Measurements from ENCODE around the gene TNIP3.
A peak's percentile ranks its signal among the peaks of the same experiment; 100 is the strongest.

TNIP3 gene

DNA sequence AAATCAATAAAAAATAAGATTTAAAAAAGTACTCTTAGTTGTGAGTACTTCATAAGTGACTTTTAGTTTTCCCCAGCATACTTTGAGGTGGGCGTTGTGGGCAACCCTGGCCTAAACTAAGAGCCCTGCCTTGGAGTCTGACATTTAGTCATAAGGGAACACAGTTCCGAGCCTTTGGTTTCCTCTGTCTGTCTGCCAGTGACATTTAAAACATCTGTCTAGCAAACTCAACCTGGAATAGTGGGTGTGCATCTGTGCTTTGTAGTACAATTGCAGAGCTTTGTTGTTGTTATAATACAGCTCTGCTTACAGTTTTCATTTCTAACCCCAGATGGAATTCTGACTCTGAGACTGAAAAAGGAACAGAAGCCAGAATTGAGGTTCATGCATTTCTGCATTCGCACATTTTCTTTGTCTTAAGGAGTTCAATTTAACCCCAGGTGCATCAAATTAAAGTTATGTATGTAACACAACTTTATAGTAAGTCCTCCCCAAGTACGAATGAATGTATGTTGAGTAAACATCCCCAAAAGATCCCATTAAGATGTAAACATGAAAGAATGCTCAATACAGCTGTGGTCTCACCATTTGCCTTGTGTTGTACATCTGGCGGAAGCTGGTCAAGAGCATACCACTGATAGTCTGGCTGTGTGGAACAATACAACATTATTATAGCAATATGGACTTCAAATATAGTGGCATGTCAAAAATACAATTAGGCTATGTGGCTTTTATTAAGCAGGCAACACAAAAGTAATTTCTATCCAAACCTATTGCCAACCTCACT, 25.9 kb downstream of the TNIP3 start:
- DNase-seq, result peak in 3 of 6 experiments; percentile 3 to 7 (median 5)

DNA sequence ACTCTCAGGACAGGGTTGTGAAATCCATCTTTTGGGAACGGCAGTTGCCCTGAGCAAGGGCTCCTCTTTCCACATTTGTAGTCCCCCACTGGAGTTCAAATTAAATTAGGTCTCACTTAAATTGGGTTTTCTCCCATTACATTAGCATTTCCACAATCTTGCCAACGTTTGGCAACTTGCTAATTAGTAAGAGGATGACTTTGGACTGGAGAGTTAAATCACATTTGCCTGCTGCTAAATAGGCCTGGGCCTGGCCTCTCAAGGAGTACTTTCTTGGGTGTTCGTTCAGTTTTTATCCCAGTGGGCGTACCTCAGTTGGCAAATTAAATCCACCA, 33.8 kb downstream of the TNIP3 start:
- DNase-seq, result no peak

DNA sequence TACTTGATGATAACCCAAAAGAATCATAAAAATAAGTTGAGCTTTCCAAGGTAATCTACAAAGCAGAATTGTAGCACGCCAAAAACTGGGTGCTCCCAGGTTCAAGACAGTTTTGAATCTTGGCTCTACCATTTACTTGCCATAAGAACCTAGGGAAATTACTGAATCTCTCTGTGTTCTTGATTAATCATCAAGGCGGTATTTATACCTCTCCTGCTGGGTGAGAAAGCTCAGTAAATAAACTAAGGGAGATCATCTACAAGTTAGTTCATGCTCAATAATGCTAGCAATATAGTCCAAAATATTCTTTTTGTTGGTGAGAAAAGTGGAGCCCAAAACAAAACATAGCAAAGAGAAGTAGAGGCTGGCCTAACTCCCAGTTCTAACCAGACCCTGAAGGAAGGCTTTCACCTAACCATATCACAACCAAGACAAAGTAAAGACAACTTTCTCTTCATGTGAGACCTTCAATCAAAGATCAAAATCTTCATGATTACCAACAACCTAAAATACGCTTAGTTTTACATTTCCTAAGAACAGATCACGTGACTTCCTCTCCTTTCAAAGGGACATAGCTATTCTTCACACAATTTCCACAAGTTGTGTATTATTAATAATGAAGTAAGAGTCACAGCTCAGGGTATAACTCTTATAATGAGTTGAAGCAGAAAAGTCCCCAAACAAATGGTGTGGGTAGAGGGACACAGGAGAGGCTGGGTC, 34.4 kb downstream of the TNIP3 start:
- DNase-seq, result no peak

DNA sequence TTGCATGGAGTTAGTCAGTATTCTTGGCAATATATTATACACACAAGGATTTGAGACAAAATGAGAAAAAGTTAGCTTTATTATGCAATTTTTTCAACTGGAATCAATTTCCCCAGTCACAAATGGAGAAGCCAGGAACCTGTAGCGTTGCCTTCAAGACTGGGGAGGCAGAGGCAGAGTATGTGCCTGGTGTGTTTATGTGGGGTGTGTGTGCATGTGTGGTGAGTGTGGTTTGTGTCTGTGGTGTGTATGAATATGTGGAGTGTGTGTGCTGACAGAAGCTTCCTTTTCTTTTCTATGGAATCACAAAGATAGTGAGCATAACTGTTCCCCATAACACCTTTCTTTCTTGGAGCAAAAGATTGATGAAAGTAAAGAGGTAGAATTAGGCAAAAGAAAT, 37.0 kb downstream of the TNIP3 start:
- DNase-seq, result no peak

DNA sequence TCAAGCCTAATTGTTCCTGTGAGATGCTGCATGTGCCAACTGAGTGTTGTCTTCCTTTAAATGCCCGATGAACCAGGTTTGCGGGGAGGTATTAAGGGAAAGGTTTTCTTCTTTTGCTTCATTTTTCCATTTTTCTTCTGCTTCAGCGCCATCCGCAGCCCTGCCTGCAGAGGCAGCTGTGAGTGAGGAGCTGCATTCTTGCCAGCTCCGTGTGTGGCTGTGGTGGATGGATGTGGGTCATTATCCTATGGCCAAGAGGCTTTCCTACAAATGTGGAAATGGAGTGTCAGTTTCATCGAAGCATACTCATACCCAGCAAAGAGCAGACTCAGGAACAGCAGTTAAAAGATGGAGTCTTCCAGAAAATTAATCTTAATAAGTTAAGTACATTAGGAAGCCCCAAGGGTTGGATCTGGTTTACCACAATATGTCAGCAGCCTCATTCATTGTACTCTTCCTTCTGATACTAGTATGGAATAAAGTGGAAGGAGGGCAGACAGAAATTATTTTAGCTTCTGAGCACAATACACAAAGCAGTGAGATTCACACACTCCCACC, 37.6 kb downstream of the TNIP3 start:
- no peak for DNase-seq

DNA sequence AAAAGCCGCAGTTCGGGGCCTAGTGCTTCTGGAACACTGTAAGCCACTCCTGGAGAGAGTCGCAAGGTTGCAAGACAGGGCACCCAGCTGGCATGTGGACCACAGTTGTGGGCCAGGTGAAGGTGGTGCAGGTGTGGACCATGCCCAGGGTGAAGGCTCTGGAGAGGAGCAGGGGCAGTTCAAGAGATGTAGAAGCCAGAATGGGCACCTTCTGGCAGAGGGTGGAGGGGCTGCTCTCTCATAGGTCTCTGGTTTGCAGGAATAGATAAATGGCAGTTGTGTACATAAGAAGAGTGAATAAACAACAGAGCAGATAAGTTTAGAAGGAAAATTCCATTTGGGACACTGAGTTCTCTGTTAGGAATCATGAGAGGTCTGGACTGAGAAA, 38.6 kb downstream of the TNIP3 start:
- no peak for DNase-seq

DNA sequence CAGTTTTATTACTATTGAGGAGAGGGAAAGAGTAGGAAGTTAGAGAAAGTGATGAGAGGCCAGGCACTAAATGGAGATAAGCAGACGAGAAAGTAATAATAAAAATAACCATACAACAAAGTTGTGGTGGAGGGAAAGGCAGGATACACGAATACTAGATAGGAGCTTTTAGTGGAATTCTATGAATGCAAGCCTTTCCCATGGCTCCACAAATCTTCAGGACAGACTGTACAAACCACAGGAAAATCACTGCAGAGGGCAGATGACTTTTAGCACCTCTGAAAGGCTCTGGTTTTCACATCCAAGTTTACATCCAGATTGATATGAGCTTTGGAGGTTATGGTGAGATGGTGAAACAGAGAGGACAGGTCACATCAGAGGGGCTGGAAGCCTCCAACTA, 41.5 kb downstream of the TNIP3 start:
- no peak for DNase-seq

DNA sequence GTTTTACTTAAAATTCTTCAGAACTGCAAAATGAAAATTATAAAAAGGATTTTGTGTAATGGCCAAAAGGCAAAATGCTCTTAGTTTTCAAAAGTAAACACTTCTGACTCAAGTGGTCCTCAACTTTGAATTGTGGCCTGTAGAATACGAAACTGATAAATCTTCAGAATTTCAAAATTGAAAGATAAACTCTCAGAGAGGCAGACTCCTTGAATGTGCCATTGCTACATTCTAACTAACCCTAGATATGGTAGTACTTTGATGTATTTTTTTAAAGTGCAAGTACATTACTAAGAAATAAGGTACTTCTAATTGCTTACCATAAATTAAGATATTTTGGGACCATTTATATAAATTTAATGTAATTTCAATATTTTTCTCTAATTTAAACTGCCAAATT, 44.4 kb downstream of the TNIP3 start:
- no peak for DNase-seq

DNA sequence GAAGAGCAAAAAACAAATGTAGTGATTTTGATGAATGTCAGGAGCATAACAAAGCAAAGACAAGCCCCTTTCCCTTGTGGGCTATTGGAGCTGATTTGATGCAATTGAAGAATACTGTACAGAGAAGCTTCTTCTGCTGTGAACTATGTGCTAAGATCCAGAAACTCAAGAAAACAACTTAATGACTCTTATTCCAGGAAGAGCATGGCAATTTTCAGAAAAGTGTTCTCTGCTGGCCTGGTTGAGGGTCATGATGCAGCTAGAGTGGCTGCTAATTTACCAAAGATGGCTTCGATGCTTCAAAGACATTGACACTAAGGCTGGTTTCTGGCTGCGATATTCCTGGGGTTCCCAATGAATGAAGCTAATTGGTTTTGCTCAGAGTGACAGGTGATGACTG, 45.8 kb downstream of the TNIP3 start:
- no peak for DNase-seq

DNA sequence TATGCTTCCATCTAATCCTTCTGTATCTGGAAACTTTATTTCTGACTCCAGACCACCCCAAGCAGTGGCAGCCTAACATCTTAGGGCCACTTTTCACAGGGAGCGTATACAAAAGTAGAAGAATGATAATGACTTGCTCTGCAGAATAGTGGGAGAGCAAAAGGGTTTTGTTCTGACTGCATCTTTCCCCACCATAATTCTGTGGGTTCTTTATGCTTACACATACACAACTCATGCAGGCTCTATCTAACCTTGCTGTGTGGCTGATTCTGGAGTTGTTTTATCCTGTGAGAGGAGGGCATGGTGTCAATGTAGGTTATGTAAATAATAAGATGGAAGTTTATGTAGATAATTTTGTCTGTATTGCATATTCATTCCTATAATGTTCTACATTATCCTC, 49.4 kb downstream of the TNIP3 start:
- no peak for DNase-seq

DNA sequence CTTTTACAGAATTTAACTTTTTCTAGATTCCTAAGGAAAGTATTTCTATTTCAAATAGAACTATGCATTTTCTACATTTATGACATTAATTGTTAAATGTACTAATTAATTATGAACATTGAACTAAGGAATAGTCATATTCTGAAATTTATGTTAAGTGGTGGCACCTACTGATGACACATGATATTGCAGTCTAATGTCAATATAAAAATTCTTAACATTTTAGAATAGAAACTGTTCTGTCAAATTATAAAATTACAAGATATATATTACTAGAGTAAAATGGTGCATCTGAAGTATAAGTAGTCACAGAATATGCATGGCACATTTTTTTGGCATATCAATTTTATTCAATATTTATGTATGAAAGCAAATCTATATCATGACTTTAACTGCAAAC, 51.6 kb downstream of the TNIP3 start:
- no peak for DNase-seq

DNA sequence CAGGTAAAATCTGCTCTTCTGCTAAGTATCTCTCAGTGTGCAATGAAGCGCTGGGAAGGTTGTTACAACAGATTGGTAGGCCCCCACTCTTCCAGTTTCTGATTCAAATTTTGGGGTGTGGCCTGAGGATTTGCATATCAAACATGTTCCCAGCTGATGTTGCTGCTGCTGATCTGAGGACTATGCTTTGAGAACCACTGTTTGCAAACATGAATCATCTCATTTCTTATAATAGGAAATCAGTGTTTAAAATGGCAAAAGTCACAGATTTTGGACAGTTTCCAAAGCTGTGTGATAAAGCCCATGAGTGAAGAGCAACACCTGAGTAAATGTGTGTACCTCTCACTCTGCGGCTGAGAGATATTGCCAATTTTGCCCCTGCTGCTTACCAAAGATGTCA, 55.6 kb downstream of the TNIP3 start:
- DNase-seq, result no peak

DNA sequence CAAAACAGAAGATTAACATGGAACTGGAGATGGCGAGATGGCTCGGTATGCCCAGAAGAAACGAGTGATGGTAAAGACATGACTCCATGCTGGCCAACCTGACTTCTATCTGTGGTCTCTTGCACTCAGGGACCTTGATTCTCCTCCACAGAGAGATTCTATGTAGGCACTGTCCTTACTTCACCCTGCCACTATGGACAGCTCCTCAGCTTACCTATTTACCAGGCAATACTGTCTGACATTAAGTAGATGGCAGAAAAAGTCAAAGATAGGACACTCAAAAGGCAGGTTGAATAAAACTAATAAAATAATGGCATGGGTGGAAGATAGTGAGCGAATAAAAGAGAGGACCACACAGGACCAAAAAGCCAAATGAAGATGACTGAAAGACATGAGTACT, 56.6 kb downstream of the TNIP3 start:
- DNase-seq, result no peak

DNA sequence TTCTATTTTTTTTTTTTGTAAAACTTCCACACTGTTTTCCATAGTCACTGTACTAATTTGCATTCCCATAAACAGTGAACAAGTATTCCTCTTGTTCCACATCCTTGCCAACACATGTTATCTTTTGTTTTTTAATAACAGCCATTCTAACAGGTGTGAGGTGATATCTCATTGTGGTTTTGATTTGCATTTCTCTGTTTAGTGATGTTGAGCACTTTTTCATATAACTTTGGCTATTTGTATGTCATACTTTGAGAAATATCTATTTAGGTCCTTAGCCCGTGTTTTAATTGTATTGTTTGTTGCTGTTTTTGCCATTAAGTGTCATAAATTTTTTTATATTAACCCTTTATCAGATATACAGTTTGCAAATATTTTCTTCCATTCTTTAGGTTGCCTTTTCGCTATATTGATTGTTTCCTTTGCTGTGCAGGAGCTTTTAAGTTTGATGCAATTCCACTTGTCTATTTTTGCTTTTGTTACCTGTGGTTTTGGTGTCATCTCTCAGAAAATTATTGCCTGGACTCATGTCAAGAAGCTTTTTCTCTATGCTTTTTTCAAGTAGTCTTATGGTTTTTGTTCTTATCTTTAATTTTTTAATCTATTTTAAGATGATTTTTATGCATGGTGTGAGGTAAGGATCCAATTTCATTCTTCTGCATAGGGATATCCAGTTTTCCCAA, 63.9 kb downstream of the TNIP3 start:
- no peak for DNase-seq

DNA sequence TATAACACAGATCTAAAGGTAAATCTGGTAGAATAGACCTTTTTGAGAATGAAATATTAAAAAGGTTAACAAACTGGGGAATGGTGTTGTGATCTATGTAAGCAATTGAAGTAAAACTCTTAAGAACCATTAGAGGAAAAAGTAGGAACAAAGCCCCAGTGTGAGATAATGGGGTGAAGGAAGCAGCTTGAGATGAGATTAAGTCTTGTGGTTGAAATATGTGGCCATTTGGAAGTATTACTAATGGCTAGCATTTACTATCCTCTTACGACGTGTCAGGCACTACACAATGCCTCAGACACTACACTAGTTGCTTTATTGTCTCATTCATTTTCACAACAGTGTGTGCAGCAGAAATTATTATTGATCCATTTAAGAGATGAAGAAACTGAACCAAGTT, 65.9 kb downstream of the TNIP3 start:
- DNase-seq, result no peak

DNA sequence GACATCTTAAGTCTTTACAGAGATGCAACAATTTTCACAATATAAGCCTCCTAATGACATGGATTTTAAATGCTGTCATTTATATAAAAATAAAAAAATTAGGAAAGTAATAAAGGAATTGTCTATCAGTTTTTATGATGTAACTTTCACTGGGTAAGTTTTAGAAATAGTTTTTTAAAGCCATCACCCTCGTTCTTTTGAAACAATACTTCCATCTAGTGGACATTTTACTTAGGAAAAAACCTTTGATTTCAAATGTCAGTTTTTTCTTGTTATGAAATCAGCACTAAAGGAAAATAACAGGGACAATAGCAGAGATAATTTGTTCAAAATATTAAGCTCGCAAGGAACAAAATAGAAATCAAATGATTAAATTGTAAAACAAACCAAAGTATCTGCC, 67.5 kb downstream of the TNIP3 start:
- DNase-seq, result peak in 3 of 6 experiments; percentile 12 to 44 (median 42)

DNA sequence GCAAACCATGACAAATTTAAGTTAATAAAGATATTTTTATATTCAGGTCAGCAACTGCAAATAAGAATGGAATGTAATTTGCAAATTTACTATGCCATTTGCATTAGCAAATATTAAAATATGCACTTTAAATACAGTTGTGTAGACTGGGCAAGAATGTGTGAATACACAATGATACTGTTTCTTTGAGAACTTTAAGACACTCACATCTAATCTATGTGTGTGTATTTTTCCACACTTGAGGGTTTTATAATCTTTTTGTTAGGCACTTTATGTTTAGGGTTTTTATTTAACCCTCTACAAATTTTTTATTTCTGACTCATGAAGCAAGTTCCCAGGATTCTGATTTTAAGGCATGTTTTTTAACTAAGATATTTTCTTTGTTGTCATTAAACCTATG, 67.9 kb downstream of the TNIP3 start:
- no peak for DNase-seq

DNA sequence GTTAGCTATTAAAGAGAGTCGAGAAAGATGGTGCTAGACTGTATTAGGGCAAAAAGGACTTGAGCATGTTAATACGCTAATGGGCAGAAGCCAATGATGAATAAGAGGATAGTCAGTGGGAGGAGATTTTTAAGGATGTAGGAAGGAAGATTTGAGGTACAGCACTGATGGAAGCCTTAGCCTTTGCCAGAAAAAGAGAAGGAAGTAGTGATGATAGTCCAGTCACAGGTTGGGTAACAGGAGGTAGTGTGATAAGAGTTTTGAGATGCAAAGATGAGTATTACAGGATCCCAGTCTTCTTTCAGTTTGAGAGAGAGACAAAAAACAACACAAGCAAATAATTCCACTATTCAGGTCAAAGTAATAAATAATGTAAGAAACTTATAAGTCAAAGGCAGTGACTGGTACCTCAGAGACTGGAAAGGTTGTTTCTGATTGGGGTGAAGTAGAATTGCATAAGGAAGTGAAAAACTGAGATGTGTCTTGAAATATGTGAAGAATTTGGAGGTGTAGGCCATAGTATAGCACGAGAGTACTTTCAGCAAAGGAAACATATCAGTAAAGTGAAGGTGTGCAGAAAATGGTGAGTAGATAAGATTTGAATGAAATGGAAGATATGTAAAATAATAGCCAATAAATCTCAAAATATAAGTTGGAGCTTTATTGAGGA, 69.7 kb downstream of the TNIP3 start:
- no peak for DNase-seq

DNA sequence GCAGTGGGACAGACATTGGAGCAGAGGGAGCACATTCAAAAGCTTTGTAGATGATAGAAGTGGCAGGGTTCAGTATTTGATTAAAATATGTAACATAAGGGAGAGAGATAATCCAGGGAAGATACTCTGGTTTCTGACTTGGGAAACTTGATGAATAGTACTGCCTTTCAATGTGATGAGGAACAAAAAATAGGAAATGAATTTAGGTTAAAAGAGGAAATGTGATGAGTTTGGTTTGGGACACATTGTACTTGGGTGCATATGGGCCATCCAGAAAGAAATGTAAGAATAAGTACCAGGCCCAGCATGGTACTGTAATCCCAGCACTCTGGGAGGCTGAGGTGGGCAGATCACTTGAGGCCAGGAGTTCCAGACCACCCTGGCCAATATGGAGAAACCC, 70.9 kb downstream of the TNIP3 start:
- DNase-seq, result no peak

DNA sequence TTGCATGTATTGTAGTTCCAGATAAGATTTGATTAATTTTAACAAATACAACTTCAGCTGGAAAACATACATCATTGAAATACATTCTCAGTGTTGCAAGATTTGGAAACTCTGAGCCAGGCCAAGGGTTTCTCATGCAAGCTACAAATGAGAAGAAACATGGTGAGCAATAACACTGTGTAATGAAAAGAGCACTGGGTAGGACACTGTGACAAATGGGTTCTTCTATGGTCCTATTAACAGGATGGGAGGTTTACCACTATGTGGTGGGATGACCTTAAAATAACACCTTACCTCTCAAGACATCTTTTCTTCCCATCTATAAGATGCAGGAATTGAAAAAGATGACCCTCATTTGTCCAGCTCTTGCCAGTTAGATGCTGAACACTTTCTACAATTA, 72.2 kb downstream of the TNIP3 start:
- no peak for DNase-seq

DNA sequence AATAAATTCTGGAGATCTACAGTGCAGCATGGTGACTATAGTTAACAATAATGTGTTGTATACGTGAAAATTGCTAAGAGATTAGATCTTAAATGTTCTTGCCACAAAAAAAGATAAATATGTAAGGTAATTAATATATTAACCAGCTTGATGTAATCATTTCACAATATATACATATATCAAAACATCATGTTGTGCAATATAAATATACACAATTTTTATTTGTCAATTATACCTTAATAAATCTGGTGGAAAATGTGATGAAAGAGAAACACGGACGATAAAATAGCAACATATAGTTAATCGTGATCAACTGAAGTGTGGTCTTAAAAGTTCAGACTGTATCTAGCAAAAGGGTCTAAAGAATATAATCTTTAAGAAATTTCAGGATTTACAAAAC, 75.3 kb downstream of the TNIP3 start:
- DNase-seq, result no peak
